MM.1S (cell line): ENCODE results near the gene XPO6.

Experiments
- EZH2phosphoT487 ChIP-seq: fragments of 300-600 bp; sonication (generic); IDR thresholded peaks from 2 replicates; pipeline ENCODE4 v1.6.1; 2018; ENCODE audit warnings: antibody characterized with exemption, low read length
- TF ChIP-seq, protein P1 (sequence below): fragments of 300-600 bp; sonication (generic); IDR thresholded peaks from 2 replicates; pipeline ENCODE4 v1.5.1; 2016; ENCODE audit warnings: antibody characterized with exemption, low read length, mixed read lengths

DNA sequence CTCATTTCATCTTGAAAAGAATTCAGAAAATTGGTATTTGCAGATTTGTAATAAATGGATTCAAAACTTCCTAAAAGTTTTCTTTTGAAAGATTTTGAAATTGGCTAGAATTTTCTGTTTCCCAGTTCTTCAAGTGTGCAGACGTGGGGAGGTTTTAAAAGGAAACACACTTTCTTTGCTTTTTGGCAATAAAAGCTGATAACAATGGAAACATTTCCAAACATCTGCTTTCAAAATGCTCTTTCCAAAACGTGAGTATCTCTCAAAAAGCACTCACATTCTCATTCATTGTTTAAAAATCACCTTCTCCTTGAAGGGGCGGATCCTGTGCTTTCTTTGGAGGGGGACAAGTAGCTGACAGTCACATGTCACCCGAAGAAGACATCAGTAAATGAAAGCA lies 139.7 kb downstream of the XPO6 start:
- TF ChIP-seq, protein P1, sequence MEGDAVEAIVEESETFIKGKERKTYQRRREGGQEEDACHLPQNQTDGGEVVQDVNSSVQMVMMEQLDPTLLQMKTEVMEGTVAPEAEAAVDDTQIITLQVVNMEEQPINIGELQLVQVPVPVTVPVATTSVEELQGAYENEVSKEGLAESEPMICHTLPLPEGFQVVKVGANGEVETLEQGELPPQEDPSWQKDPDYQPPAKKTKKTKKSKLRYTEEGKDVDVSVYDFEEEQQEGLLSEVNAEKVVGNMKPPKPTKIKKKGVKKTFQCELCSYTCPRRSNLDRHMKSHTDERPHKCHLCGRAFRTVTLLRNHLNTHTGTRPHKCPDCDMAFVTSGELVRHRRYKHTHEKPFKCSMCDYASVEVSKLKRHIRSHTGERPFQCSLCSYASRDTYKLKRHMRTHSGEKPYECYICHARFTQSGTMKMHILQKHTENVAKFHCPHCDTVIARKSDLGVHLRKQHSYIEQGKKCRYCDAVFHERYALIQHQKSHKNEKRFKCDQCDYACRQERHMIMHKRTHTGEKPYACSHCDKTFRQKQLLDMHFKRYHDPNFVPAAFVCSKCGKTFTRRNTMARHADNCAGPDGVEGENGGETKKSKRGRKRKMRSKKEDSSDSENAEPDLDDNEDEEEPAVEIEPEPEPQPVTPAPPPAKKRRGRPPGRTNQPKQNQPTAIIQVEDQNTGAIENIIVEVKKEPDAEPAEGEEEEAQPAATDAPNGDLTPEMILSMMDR, result no peak
- no peak for TF ChIP-seq EZH2phosphoT487
